H1 (cell line): ENCODE results near the gene CUX1. TPM values are rescaled to one million over a fixed set of nuclear protein-coding genes. Genes with fewer than 3 reads are reported as not detected.
A peak's percentile ranks its signal among the peaks of the same experiment; 100 is the strongest.

Experiments used
- CTCF ChIA-PET: fragments of 300-600 bp; sonication (Branson Sonifier 250); formaldehyde crosslinking; loops from one replicate; lab custom pipeline; 2021; ENCODE audit not compliant: partially characterized antibody; lab: Charles Lee
- POLR2A ChIA-PET: fragments of 300-600 bp; sonication (Branson Sonifier 250); formaldehyde crosslinking; loops from one replicate; lab custom pipeline; 2021; ENCODE audit warnings: inconsistent platforms; ENCODE audit not compliant: partially characterized antibody; lab: Charles Lee
- DNase-seq, 2 experiments: peaks; one replicate each; pipeline versions ENCODE4 v3.0.0 to v3.0.0-alpha.2; 2010 to 2022; ENCODE audit warnings: low spot score in 2 of 2, low read depth in 1 of 2, mixed read lengths in 1 of 2
- FAIRE-seq: peaks from 2 replicates; lab custom pipeline; 2011; peaks lifted over from hg19 to GRCh38; lab: Jason Lieb, UNC
- H2AFZ ChIP-seq: 2 replicates; pipeline ENCODE4 v1.8.1; 2012; ENCODE audit warnings: low read length, inconsistent platforms
- H2AK5ac ChIP-seq: 2 replicates; pipeline ENCODE4 v1.6.1; 2013; ENCODE audit warnings: low read depth, low read length
- H2BK120ac ChIP-seq: replicated peaks from 2 replicates; pipeline ENCODE3; 2013; ENCODE audit warnings: low read depth, low read length, inconsistent platforms
- H2BK12ac ChIP-seq: 2 replicates; pipeline ENCODE4 v1.6.1; 2013; ENCODE audit warnings: low read depth, low read length
- H2BK15ac ChIP-seq: 2 replicates; pipeline ENCODE4 v1.6.1; 2013; ENCODE audit warnings: low read length
- H2BK20ac ChIP-seq: 2 replicates; pipeline ENCODE4 v1.6.1; 2013; ENCODE audit warnings: low read length
- H2BK5ac ChIP-seq: 2 replicates; pipeline ENCODE4 v1.6.1; 2013; ENCODE audit warnings: low read depth, low read length
- H3K14ac ChIP-seq: 2 replicates; pipeline ENCODE4 v1.6.1; 2013; ENCODE audit warnings: inconsistent platforms; ENCODE audit not compliant: insufficient read length
- H3K18ac ChIP-seq: 2 replicates; pipeline ENCODE4 v1.6.1; 2013; ENCODE audit warnings: low read length; ENCODE audit errors: extremely low read depth
- H3K23ac ChIP-seq: 2 replicates; pipeline ENCODE4 v1.6.1; 2013; ENCODE audit warnings: inconsistent platforms; ENCODE audit not compliant: insufficient read length
- H3K23me2 ChIP-seq: 2 replicates; pipeline ENCODE4 v1.6.1; 2013; ENCODE audit warnings: low read depth, low read length
- H3K27ac ChIP-seq: 2 replicates; pipeline ENCODE4 v1.6.1; 2011; ENCODE audit warnings: low read depth, low read length, inconsistent platforms
- H3K27me3 ChIP-seq, 4 experiments: replicated peaks in 1 of 4; 1 replicate in 1 of 4; 2 replicates in 3 of 4; pipeline versions ENCODE4 v1.6.1 to v1.8.1; 2011 to 2013; ENCODE audit warnings: low read length in 3 of 4, mild to moderate bottlenecking in 3 of 4, inconsistent platforms in 2 of 4, mixed read lengths in 2 of 4, moderate library complexity in 1 of 4; ENCODE audit not compliant: control insufficient read depth in 3 of 4, insufficient read depth in 3 of 4; ENCODE audit errors: extremely low read depth in 1 of 4
- H3K36me3 ChIP-seq, 4 experiments: 2 replicates each; pipeline versions ENCODE4 v1.6.1 to v1.8.1; 2011 to 2013; ENCODE audit warnings: mild to moderate bottlenecking in 4 of 4, low read length in 3 of 4, moderate library complexity in 2 of 4, control low read depth in 1 of 4, inconsistent platforms in 1 of 4; ENCODE audit not compliant: insufficient read depth in 4 of 4, control insufficient read depth in 2 of 4
- H3K4ac ChIP-seq: replicated peaks from 2 replicates; pipeline ENCODE3; 2013; ENCODE audit warnings: low read length, low read depth, mixed read lengths, inconsistent platforms; ENCODE audit not compliant: insufficient read length
- H3K4me1 ChIP-seq, 4 experiments: replicated peaks in 1 of 4; 1 replicate in 1 of 4; 2 replicates in 3 of 4; pipeline versions ENCODE4 v1.6.1 to v1.8.1; 2011 to 2013; ENCODE audit warnings: low read length in 3 of 4, inconsistent platforms in 2 of 4, mixed read lengths in 1 of 4; ENCODE audit not compliant: insufficient read depth in 4 of 4, control insufficient read depth in 3 of 4
- H3K4me2 ChIP-seq, 2 experiments: 2 replicates each; pipeline versions ENCODE4 v1.6.1 to v1.8.1; 2011 to 2013; ENCODE audit warnings: low read depth in 2 of 2, low read length in 2 of 2, control low read depth in 1 of 2, inconsistent platforms in 1 of 2, mild to moderate bottlenecking in 1 of 2; ENCODE audit not compliant: insufficient read depth in 1 of 2
- H3K4me3 ChIP-seq, 4 experiments: fragments of 200-600, 300-600 bp in 1 of 4; sonication (generic), shearing (Covaris generic), sonication (Bioruptor Twin) in 1 of 4; 2 replicates each; pipeline versions ENCODE4 v1.5.1 to v1.8.1; 2011 to 2016; ENCODE audit warnings: low read length in 4 of 4, low read depth in 3 of 4, control low read depth in 2 of 4, inconsistent platforms in 2 of 4, mild to moderate bottlenecking in 2 of 4, mixed read lengths in 1 of 4, moderate library complexity in 1 of 4; ENCODE audit not compliant: insufficient read depth in 2 of 4; ENCODE audit errors: extremely low read depth in 1 of 4
- H3K56ac ChIP-seq: replicated peaks from 2 replicates; pipeline ENCODE3; 2013; ENCODE audit warnings: low read depth, mild to moderate bottlenecking, mixed read lengths, low read length, inconsistent platforms; ENCODE audit not compliant: insufficient read length
- H3K79me1 ChIP-seq: 2 replicates; pipeline ENCODE4 v1.6.1; 2013; ENCODE audit warnings: low read depth, low read length, control low read depth
- H3K79me2 ChIP-seq, 2 experiments: 2 replicates each; pipeline versions ENCODE4 v1.6.1 to v1.8.1; 2012 to 2013; ENCODE audit warnings: low read length in 2 of 2, mild to moderate bottlenecking in 2 of 2, inconsistent platforms in 1 of 2; ENCODE audit not compliant: insufficient read depth in 2 of 2, control insufficient read depth in 1 of 2
- H3K9ac ChIP-seq, 4 experiments: replicated peaks in 1 of 4; 1 replicate in 1 of 4; 2 replicates in 3 of 4; pipeline versions ENCODE4 v1.6.1 to v1.8.1; 2011 to 2013; ENCODE audit warnings: low read depth in 3 of 4, low read length in 3 of 4, control low read depth in 2 of 4, mild to moderate bottlenecking in 2 of 4, moderate library complexity in 2 of 4, inconsistent platforms in 1 of 4; ENCODE audit errors: extremely low read depth in 1 of 4
- H3K9me3 ChIP-seq, 2 experiments: 2 replicates each; pipeline versions ENCODE4 v1.6.1 to v1.8.1; 2012 to 2013; ENCODE audit warnings: mild to moderate bottlenecking in 2 of 2, moderate library complexity in 2 of 2, control low read depth in 1 of 2, inconsistent platforms in 1 of 2, low read depth in 1 of 2, low read length in 1 of 2, mixed read lengths in 1 of 2; ENCODE audit not compliant: insufficient read depth in 2 of 2
- H4K20me1 ChIP-seq, 2 experiments: replicated peaks in 1 of 2; 2 replicates each; pipeline versions ENCODE3 to v1.8.1; 2011 to 2013; ENCODE audit warnings: inconsistent platforms in 2 of 2, low read length in 2 of 2, mild to moderate bottlenecking in 1 of 2; ENCODE audit not compliant: insufficient read depth in 2 of 2, control insufficient read depth in 1 of 2
- H4K5ac ChIP-seq: 2 replicates; pipeline ENCODE4 v1.6.1; 2013; ENCODE audit warnings: low read length, low read depth, mixed read lengths, inconsistent platforms; ENCODE audit not compliant: insufficient read length
- H4K8ac ChIP-seq: 2 replicates; pipeline ENCODE4 v1.8.0; 2013; ENCODE audit warnings: mild to moderate bottlenecking, moderate library complexity, low read length, inconsistent platforms; ENCODE audit not compliant: insufficient read depth; ENCODE audit errors: extremely low read depth
- H4K91ac ChIP-seq: replicated peaks from 2 replicates; pipeline ENCODE3; 2013; ENCODE audit warnings: low read length, mixed read lengths, inconsistent platforms; ENCODE audit not compliant: insufficient read length
- SP4 ChIP-seq: IDR thresholded peaks from 2 replicates; pipeline ENCODE4 v1.6.1; 2012; ENCODE audit warnings: low read length, inconsistent platforms
- TAF7 ChIP-seq: optimal IDR thresholded peaks from 2 replicates; pipeline ENCODE3; 2011; ENCODE audit warnings: low read depth, mild to moderate bottlenecking, inconsistent platforms, low read length, moderate library complexity, borderline replicate concordance
- WGBS, 2 experiments: shearing (Covaris generic) in 1 of 2; methylation state at CpG; one replicate each; pipeline versions ENCODE4 v1.1.6 to v1.1.7; 2013 to 2015; ENCODE audit warnings: low lambda C conversion rate in 2 of 2, mixed read lengths in 2 of 2, inconsistent platforms in 1 of 2, low coverage in 1 of 2, missing lambda C conversion rate in 1 of 2; ENCODE audit not compliant: insufficient replicate concordance in 2 of 2, insufficient coverage in 1 of 2, insufficient read length in 1 of 2; ENCODE audit errors: extremely low coverage in 1 of 2, missing lambda C conversion rate in 1 of 2; 5-methylcytosine and 5-hydroxymethylcytosine counted together
- polyA plus RNA-seq, 7 experiments: library from polyadenylated mRNA; depleted of rRNA in 3 of 7; stranded (reverse) in 5 of 7; unstranded in 2 of 7; fragments of >200 nt in 5 of 7; fragments of 200-250 nt in 2 of 7; gene quantifications; 1 replicate in 5 of 7; 2 replicates in 1 of 7; 4 replicates in 1 of 7; pipeline versions ENCODE4 v1.2.1 to v1.2.3, GENCODE V29; 2011 to 2013; ENCODE audit warnings: missing spikeins in 2 of 7, mixed read lengths in 2 of 7
- total RNA-seq: library from RNA; stranded (reverse); fragmentation: NEBNext Ultra II Directional; extraction: Animal tissue kit (Norgen Biotek cat#: 25700); gene quantifications from 2 replicates; pipeline ENCODE4 v1.2.1, GENCODE V29; 2021

The CUX1 gene
- total and polyA plus RNA-seq, 2 of the 8 experiments (the other 6 are each of a cell fraction or from before 2014, with no cell fraction given): 21.6 to 65.9 TPM

DNA sequence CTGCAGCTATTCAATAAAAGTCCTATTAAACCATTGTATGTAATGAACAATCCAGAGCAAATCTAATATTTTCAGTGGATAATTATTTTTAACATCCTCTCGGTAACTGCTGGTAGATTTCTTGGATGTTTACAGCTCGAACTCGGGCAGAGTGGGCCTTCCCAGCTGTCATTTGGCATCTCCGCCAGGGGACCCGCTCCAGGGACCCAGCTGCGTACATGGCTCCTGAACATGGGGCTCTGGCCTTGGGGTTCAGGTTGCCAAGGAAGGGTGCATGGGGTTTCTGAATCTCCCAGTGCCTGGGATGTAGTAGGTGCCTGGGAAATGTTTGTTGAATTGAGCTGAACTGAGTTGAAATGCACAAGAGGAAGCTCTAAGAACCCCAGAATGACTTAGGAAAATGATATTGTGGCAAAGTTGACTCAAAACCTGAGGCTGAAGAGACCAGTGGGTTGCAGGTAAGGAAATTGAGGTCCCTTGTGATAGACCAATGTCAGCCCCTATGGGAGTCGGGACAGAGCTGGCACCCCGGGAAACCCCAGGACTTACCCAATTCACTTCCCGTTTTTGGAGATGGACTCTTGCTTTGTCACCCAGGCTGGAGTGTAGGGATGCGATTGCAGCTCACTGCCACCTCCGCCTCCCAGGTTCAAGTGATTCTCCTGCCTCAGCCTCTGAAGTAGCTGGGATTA, 228.4 kb downstream of the CUX1 start:
- Histone ChIP-seq H2BK20ac (no peak overlapping the region), H3K18ac (no peak overlapping the region; the same call in 1 of the 2 replicates), H3K23ac (no peak overlapping the region), H3K27me3 (no peaks in the 10 kb centered on the region), H4K8ac (peak overlapping the region; percentile 59; the same call in 1 of the 2 replicates), H3K14ac (no peak overlapping the region), H3K79me2 (no peaks in the 10 kb centered on the region; a peak in 1 of 4 replicates), H3K27ac (no peak overlapping the region), H3K9me3 (no peaks in the 10 kb centered on the region), H3K9ac (no peak overlapping the region), H4K20me1 (peaks cover 6 to 14% of the 10 kb centered on the region in 2 experiments), H2AK5ac (no peak overlapping the region), H3K56ac (no peak overlapping the region), H4K5ac (no peak overlapping the region), H3K4me1 (no peaks in the 10 kb centered on the region; a peak in 1 of 7 replicates), H2BK5ac (no peak overlapping the region), H2BK120ac (no peak overlapping the region), H2AFZ (no peak overlapping the region), H3K36me3 (no peaks in the 10 kb centered on the region), H3K4me2 (no peak overlapping the region), H3K23me2 (peaks cover 5% of the 10 kb centered on the region; the same call in 1 of the 2 replicates), H2BK15ac (no peak overlapping the region), H3K79me1 (peaks cover 8% of the 10 kb centered on the region; the same call in 1 of the 2 replicates), H3K4me3 (no peak overlapping the region), H3K4ac (no peak overlapping the region), H4K91ac (no peak overlapping the region), H2BK12ac (no peak overlapping the region)
- FAIRE-seq (no peak), DNase-seq (no peak)
- POLR2A ChIA-PET: no interaction called here
- CTCF ChIA-PET: interaction anchor here (0.8 to 1.3 kb wide), 7 partner anchors 13 to 191 kb away, joined by 3 to 8 read pairs (median 3); no protein-coding TSS in a partner anchor
- TF ChIP-seq SP4 (no peak), TAF7 (no peak)
- WGBS, 2 experiments: 95% methylated on average over 11 of the region's 11 CpGs; no CpG with 5 or more reads in 1 of the 2 experiments
